ENCODE measurements around the gene ENG. TPM values are rescaled to one million over a fixed set of nuclear protein-coding genes. Genes with fewer than 3 reads are reported as not detected.

Gene ENG
- total and polyA plus RNA-seq, 8 donors = 9.7 to 42.4 (median 20.5) TPM

DNA sequence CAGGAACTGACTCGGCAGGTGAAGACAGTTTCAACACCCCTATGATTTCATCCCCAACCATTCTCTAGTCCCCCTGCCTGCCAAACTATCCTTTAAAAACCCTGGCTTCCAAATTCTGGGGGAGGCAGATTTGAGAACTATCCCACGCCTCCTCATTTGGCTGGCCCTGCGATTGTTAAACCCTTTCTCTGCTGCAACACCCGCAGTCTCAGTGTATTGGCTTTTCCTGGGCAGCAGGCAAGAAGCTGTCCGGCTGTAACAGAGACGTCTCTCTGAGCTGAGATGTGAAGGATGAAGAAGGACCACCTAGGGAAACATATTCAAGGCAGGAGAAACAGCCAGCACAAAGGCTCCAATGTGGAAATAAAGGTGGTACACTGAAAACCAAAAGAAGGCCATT, 38.4 kb upstream of the ENG start:
- H3K9me3 ChIP-seq = no peaks in the 10 kb centered on the region
- H3K4me1 ChIP-seq = peaks cover 6 to 12% (median 8%) of the 10 kb centered on the region in 3 donors
- peaks cover 10 to 48% (median 10%) of the 10 kb centered on the region in 3 donors for H3K36me3 ChIP-seq
- no peak for DNase-seq
- FAIRE-seq = no peak
- no peaks in the 10 kb centered on the region for H3K27me3 ChIP-seq
- intact Hi-C loops (cut with DNase I) = no loop called here
- TF ChIP-seq, protein P1, sequence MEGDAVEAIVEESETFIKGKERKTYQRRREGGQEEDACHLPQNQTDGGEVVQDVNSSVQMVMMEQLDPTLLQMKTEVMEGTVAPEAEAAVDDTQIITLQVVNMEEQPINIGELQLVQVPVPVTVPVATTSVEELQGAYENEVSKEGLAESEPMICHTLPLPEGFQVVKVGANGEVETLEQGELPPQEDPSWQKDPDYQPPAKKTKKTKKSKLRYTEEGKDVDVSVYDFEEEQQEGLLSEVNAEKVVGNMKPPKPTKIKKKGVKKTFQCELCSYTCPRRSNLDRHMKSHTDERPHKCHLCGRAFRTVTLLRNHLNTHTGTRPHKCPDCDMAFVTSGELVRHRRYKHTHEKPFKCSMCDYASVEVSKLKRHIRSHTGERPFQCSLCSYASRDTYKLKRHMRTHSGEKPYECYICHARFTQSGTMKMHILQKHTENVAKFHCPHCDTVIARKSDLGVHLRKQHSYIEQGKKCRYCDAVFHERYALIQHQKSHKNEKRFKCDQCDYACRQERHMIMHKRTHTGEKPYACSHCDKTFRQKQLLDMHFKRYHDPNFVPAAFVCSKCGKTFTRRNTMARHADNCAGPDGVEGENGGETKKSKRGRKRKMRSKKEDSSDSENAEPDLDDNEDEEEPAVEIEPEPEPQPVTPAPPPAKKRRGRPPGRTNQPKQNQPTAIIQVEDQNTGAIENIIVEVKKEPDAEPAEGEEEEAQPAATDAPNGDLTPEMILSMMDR (IDR thresholded peaks at IDR 0.05) = no peak
- WGBS, 2 donors = 89 to 95% methylated on average over 6 of the region's 6 CpGs
- no peak for ATAC-seq
- H3K4me3 ChIP-seq = no peak overlapping the region
- no peak overlapping the region for H3K27ac ChIP-seq

DNA sequence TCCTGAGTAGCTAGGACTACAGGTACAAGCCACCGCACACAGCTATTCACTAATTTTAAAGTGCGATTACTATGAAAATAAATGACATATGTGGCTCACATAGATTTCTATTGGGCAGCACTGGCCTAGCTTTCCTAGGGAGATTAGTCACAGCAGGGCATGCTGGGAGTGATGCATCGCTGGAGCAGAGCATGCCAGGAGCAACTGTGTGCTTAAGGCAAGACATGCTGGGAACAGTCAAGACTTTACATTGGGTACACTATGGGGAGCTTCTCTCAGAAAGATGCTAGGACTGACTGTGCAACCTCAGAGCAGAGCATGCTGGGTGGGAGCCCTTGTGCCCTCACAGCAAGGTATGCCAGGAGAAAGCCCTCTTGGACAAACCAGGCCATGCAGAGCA, 35.6 kb upstream of the ENG start:
- H3K36me3 ChIP-seq = peaks cover 14 to 42% (median 22%) of the 10 kb centered on the region in 3 donors
- 95% methylated on average over 3 of the region's 3 CpGs for WGBS, 2 donors
- intact Hi-C loops (cut with DNase I) = no loop called here

DNA sequence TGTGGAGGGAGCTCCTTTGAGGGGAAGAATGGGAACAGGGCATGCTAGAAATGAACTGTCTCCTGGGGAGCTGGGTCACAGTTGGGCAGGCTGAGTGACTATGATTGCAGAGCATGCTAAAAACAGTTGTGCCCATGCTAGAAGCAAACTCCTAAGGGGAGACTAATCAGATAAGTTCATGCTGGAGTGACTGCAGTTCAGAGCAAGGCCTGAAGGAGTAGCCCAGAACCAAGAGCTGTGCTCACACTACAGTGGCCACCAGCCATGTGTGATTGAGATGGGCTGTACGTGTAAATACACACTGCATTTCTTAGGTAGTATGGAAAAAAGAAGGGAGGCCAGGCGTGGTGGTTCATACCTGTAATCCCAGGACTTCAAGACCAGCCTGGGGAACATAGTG, 33.3 kb upstream of the ENG start:
- intact Hi-C loops (cut with DNase I) = no loop called here
- TF ChIP-seq, protein P1 (IDR thresholded peaks at IDR 0.05) = no peak
- Histone ChIP-seq H3K4me3 (no peak overlapping the region), H3K27me3 (no peaks in the 10 kb centered on the region), H3K9me3 (no peaks in the 10 kb centered on the region), H3K4me1 (peaks cover 5 to 7% (median 6%) of the 10 kb centered on the region in 3 donors), H3K36me3 (peaks cover 4 to 19% (median 13%) of the 10 kb centered on the region in 3 donors), H3K27ac (no peak overlapping the region)
- no peak for DNase-seq
- 77 to 81% methylated on average over 2 of the region's 2 CpGs for WGBS, 2 donors
- FAIRE-seq = no peak
- no peak for ATAC-seq

More for the DNA sequence above, 35.6 kb upstream of the ENG start:
- Histone ChIP-seq H3K27ac (no peak overlapping the region), H3K4me1 (peaks cover 4 to 6% (median 5%) of the 10 kb centered on the region in 3 donors), H3K4me3 (no peak overlapping the region), H3K9me3 (no peaks in the 10 kb centered on the region), H3K27me3 (no peaks in the 10 kb centered on the region)
- DNase-seq = no peak
- ATAC-seq = no peak
- TF ChIP-seq, protein P1 (IDR thresholded peaks at IDR 0.05) = no peak
- FAIRE-seq = no peak

DNA sequence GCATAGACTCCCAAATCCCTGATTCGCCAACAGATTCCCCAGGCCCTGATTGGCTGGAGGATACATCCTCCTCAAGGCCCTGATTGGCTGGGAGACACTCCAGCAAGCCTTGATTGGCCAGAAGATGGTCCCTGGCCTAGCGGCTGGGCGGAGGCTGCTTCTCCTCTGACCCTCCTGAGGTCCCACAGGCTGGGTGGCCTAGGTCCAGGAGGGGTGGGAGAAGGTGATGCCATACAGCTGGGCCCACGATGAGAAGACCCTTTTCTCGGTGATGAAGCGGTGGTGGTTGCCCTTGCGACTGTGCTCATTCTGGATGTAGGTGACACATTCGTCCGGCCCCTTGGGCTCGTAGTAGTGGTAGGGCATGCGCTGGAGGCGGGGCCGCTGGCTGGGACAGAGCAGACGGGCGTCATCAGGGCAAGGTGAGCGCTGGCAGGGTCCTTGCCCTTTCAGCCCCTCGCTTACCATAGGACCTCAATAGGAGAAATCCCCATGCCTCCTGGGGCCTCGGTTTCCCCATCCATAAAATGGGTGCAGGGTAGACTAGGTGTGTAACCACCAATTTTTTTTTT, 32.0 kb upstream of the ENG start:
- TF ChIP-seq, protein P1 (IDR thresholded peaks at IDR 0.05) = no peak
- ATAC-seq = no peak
- H3K36me3 ChIP-seq = peaks cover 4 to 18% (median 13%) of the 10 kb centered on the region in 3 donors
- no peak for FAIRE-seq
- H3K4me1 ChIP-seq = peaks cover 5 to 7% (median 6%) of the 10 kb centered on the region in 3 donors
- no peaks in the 10 kb centered on the region for H3K9me3 ChIP-seq
- H3K27ac ChIP-seq = no peak overlapping the region
- no peaks in the 10 kb centered on the region for H3K27me3 ChIP-seq
- DNase-seq = peak in 2 of 6 donors; percentile 14 to 42
- intact Hi-C loops (cut with DNase I) = no loop called here
- 95 to 97% methylated on average over 18 of the region's 18 CpGs for WGBS, 2 donors
- no peak overlapping the region for H3K4me3 ChIP-seq

DNA sequence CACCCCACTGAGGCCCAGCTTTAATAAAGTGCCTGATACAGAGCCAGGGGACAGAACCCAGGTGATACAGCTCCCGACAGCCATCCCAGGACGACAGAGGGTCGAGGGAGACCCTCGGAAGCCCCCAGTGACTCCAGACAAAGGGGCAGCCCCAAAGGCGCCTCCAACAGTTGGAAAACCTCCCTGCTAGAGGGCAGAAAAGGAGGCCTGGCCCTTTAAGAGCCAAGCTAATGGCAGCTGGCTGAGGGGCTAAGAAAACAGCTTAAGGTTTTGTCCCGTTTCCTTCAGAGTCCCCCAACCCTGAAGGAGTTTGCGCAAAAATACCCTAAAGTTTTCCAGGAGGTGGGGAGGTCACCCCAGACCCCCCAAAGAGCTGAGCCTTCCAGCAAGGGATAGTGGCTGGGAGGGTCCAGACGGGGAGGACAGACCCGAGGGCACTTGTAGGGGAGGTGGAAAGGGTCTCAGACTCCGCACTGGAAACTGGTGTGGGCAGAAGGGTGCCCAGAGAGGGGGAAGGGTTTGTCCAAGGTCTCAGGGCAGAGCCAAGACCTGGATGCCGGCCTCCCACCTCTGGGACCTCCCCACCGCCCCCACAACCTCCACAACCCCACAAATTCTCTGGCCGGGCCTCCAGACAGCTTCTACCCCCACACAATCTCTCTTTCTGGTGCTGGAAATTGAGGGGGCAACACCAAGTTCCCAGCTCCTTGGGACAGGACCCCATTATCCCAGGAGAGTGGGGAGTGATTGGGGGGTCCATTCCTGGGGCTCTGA, 31.2 kb upstream of the ENG start:
- intact Hi-C loops (cut with DNase I) = no loop called here
- Histone ChIP-seq H3K4me3 (no peak overlapping the region), H3K27me3 (no peaks in the 10 kb centered on the region), H3K27ac (peak overlapping the region; percentile 13 to 69 (median 44)), H3K4me1 (peaks cover 5 to 7% (median 6%) of the 10 kb centered on the region in 3 donors), H3K36me3 (peaks cover 4 to 18% (median 13%) of the 10 kb centered on the region in 3 donors), H3K9me3 (no peaks in the 10 kb centered on the region)
- no peak for FAIRE-seq
- TF ChIP-seq, protein P1 (IDR thresholded peaks at IDR 0.05) = no peak
- no peak for ATAC-seq
- no peak for DNase-seq
- WGBS, 2 donors = 80 to 83% methylated on average over 13 of the region's 13 CpGs

Data from pancreas (tissue), 10 donors.